GM23338 (cell line): Measurements from ENCODE around the gene DMRT3.

Experiments
- CREB1 ChIP-seq: fragments of 250-450 bp; sonication (Bioruptor Pico); IDR thresholded peaks from 2 replicates; pipeline ENCODE4 v1.5.0; 2020; ENCODE audit warnings: low read depth, mild to moderate bottlenecking, moderate library complexity
- ETS1 ChIP-seq: IDR thresholded peaks from 2 replicates; pipeline ENCODE4 v1.6.1; 2016; ENCODE audit warnings: antibody characterized with exemption
- EZH2 ChIP-seq: fragments of 200-600 bp; sonication (generic); IDR thresholded peaks from one replicate; pipeline ENCODE4 v1.8.0; 2017; ENCODE audit warnings: antibody characterized with exemption, mild to moderate bottlenecking, low read depth; ENCODE audit not compliant: unreplicated experiment
- EZH2phosphoT487 ChIP-seq: fragments of 200-600 bp; sonication (generic); IDR thresholded peaks from one replicate; pipeline ENCODE4 v1.8.1; 2018; ENCODE audit warnings: antibody characterized with exemption; ENCODE audit not compliant: unreplicated experiment
- JUNB ChIP-seq: IDR thresholded peaks from one replicate; pipeline ENCODE4 v1.6.1; 2016; ENCODE audit warnings: antibody characterized with exemption; ENCODE audit not compliant: unreplicated experiment
- NANOG ChIP-seq: IDR thresholded peaks from 2 replicates; pipeline ENCODE4 v1.6.1; 2016; ENCODE audit warnings: antibody characterized with exemption, borderline replicate concordance
- POLR2AphosphoS5 ChIP-seq: IDR thresholded peaks from 2 replicates; pipeline ENCODE4 v1.6.1; 2016; ENCODE audit warnings: antibody characterized with exemption, low read depth
- REST ChIP-seq: IDR thresholded peaks from one replicate; pipeline ENCODE4 v1.6.1; 2018; ENCODE audit warnings: antibody characterized with exemption; ENCODE audit not compliant: unreplicated experiment
- STAT1 ChIP-seq: IDR thresholded peaks from one replicate; pipeline ENCODE4 v1.6.1; 2016; ENCODE audit warnings: antibody characterized with exemption; ENCODE audit not compliant: unreplicated experiment
- ZNF114 ChIP-seq: fragments of 250-450 bp; sonication (Bioruptor Pico); IDR thresholded peaks from 2 replicates; pipeline ENCODE4 v1.5.0; 2020; ENCODE audit warnings: mild to moderate bottlenecking, moderate library complexity
- ZNF331 ChIP-seq: fragments of 250-450 bp; sonication (Bioruptor Pico); IDR thresholded peaks from 2 replicates; pipeline ENCODE4 v1.5.0; 2020; ENCODE audit warnings: low read depth, mild to moderate bottlenecking, moderate library complexity
- ZNF462 ChIP-seq: fragments of 250-450 bp; sonication (Bioruptor Pico); IDR thresholded peaks from 2 replicates; pipeline ENCODE4 v1.5.0; 2020; ENCODE audit warnings: mild to moderate bottlenecking, moderate library complexity
- TF ChIP-seq, protein P1 (sequence below), 2 experiments: fragments of 200-600 bp in 1 of 2; sonication (generic) in 1 of 2; conservative IDR thresholded peaks; 2 replicates each; pipeline versions ENCODE4 v1.5.1 to v1.6.1; 2016 to 2017; ENCODE audit warnings: antibody characterized with exemption in 2 of 2, low read depth in 2 of 2, mild to moderate bottlenecking in 2 of 2, moderate library complexity in 1 of 2

- TF ChIP-seq, protein P1, sequence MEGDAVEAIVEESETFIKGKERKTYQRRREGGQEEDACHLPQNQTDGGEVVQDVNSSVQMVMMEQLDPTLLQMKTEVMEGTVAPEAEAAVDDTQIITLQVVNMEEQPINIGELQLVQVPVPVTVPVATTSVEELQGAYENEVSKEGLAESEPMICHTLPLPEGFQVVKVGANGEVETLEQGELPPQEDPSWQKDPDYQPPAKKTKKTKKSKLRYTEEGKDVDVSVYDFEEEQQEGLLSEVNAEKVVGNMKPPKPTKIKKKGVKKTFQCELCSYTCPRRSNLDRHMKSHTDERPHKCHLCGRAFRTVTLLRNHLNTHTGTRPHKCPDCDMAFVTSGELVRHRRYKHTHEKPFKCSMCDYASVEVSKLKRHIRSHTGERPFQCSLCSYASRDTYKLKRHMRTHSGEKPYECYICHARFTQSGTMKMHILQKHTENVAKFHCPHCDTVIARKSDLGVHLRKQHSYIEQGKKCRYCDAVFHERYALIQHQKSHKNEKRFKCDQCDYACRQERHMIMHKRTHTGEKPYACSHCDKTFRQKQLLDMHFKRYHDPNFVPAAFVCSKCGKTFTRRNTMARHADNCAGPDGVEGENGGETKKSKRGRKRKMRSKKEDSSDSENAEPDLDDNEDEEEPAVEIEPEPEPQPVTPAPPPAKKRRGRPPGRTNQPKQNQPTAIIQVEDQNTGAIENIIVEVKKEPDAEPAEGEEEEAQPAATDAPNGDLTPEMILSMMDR (conservative IDR thresholded peaks at IDR 0.05; ENCODE audit: low read depth in 2 of 2) = no peak
- TF ChIP-seq EZH2 (peak; percentile 54), POLR2AphosphoS5 (no peak), CREB1 (CRISPR knock-in tag) (no peak), EZH2phosphoT487 (no peak), REST (no peak), NANOG (no peak), JUNB (no peak), ETS1 (no peak), ZNF462 (no peak), STAT1 (no peak), ZNF331 (CRISPR knock-in tag) (no peak), ZNF114 (no peak)
These were observed 3.5 kb downstream of the DMRT3 start for GRCh38 chr9:979983-980382.
